NCI-H1105 treated with DMSO at 0.1 percent for 48 hours (cell line): ENCODE results near the gene OGG1.

ENCODE experiments used
- DNase-seq: peaks from one replicate; lab custom pipeline; 2025; lab: John Stamatoyannopoulos, UW

OGG1 gene

DNA sequence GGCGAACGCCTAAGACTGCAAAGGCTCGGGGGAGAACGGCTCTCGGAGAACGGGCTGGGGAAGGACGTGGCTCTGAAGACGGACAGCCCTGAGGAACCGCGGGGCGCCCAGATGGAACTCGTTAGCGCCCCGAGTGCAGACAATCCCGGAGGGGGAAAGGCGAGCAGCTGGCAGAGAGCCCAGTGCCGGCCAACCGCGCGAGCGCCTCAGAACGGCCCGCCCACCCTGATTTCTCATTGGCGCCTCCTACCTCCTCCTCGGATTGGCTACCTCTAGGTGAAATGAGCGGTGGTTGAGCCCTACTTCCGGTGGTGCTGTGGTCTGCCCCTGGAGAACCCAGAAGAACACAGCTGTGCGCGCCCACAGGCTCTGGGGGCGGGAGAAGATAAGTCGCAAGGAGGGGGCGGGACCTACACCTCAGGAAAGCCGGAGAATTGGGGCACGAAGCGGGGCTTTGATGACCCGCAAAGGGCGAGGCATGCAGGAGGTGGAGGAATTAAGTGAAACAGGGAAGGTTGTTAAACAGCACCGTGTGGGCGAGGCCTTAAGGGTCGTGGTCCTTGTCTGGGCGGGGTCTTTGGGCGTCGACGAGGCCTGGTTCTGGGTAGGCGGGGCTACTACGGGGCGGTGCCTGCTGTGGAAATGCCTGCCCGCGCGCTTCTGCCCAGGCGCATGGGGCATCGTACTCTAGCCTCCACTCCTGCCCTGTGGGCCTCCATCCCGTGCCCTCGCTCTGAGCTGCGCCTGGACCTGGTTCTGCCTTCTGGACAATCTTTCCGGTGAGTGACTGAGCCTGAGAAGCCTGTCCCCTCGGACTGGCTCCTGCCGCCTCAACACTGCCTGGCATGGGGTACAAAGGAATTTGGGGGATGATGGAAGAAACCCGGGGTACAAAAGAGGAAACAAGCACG lies at the start of gene OGG1:
Gene OGG1, plus strand, starts transcription at position 308 of the 911 bp plus-strand sequence. Its CDS starts 335 bp downstream, at position 643.
- DNase-seq, result peak; percentile 88

DNA sequence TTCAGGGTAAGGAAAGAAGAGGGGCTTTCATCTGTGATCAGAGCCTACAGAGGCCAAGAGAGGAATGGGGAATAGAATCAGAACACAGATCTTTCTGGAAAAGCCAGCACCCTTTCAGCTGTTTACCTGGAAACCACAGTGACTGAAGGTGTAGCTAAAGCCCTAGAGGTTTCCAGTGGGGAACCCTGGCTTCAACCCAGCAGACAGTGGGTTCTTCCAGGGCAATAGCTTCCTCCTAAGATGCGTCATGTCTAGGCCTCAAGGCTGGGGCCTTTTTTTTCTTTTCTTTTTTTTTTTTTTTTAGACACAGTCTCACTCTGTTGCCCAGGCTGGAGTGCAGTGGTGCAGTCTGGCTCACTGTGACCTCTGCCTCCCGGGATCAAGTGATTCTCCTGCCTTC lies 49.2 kb upstream of the OGG1 start:
- no peak for DNase-seq

DNA sequence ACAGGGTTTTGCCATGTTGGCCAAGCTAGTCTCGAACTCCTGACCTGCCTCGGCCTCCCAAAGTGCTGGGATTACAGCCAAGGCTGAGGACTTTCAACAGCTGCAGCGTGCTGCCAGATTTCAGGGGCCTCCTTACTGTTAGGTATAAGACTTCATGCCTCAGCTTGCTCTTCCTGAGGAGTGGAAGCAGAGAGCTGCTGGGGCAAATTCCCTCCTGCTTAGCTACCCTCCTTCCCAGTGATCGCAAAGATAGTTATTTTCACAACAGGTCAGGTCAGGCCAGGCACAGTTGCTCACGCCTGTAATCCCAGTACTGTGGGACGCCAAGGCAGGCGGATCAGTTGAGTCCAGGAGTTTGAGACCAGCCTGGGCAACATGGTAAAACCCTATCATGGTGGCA lies 48.7 kb upstream of the OGG1 start:
- DNase-seq, result no peak

DNA sequence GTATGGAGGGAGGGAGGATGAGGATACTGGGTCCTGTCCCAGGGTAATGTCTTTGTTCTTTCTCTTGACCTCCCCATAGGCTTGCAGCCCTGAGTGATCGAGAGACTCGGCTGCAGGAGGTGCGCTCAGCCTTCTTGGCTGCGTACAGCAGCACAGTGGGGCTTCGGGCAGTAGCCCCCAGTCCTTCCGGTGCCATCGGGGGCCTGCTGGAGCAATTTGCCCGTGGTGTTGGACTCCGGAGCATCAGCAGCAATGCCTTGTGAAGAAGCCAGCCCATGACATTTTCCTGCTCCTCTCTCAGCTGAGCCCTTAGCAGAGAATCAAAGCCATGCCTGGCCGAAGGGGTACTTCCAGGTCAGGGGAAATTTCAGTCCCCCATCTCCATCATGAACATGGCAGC lies 48.0 kb upstream of the OGG1 start:
- DNase-seq, result no peak

DNA sequence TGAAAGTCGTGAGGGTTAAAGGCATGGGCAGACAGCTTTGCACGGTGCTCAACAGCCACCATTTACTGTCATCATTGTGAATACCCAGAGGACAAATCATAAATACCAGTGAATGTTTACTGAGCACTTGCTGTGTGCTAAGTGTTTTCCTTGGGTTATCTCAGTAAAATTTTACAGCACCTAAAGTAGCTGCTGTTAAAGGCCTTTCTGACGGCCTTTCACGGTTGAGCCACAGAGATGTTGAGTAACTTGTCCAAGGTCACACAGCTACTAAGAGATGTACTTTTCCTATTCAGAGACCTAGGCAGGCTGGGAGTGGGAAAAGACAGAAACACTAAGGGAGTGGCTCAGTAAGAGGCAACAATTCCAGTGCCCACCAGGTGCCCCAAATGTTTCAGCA lies 46.5 kb upstream of the OGG1 start:
- no peak for DNase-seq

DNA sequence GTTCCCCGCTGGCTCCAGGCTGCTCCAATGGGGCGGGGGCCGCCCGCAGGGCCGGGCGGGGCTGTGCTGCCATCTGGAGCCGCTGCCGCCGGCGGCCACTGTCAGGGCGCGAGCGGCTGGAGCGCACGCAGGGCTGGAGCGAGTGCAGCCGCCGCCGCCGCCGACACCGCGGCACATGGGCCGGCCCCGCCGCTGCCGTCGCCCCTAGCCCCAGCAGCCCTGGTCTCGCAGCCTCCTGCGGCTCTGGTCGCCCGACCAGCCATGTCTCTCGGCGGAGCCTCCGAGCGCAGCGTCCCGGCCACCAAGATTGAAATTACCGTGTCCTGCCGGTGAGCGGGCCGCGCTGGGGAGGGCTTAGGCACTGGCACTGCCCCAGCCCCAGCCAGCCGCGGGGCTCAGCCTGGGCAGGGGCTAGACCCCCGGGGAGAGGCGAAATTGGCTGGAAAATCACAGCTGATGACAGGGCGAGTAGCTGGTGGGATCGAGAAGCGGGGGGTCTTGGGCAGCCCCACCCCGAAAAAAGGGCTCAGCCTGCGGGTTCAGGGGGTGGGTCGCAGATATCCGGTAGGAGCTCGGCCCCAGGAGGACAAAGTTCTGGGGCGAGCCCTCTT lies 45.9 kb upstream of the OGG1 start, which contains the start of gene CPNE9:
Gene CPNE9, plus strand, starts transcription at position 98 of the 611 bp plus-strand sequence. Its CDS starts 164 bp downstream, at position 262.
- DNase-seq, result no peak

DNA sequence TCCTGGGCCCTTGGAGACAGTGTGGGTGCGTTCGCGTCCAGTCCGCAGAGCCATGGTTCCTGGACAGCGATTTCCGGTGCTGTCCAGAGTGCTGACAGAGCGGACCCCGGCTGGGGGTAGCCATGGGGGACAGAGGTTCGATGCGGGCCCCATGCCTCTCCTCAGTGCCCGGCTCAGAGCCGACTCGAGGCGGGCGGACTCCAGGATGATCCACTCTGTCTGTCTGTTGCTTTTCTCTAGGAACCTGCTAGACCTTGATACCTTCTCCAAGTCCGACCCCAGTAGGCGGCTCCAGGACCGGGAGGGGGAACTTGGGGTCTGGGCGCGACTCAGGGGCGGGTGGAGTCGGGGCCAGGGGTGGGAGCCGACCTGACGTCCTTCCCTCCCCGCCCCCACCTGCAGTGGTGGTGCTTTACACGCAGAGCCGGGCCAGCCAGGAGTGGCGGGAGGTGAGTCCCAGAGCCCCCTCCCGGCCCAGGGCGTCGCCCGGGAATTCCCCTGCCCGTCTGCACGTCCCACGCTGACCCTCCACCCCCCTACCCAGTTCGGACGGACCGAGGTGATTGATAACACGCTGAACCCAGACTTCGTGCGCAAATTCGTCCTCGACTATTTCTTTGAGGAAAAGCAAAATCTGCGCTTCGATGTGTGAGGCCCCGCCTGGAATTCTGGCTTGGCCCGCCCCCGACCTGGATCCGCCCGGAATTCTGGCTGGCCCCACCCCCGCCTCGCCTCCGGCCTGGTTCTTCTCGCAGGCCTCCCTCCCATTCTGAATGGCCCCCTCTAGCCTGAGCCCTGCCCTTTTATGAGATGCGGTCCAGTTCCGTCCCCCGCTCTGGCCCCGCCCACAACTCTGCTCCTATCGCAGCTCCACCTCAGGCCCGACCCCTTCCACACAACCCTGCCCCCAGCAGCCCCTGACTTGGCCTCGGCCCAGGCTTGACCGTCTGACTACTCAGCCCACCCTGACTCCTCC lies 45.1 kb upstream of the OGG1 start:
- peak; percentile 2 for DNase-seq

DNA sequence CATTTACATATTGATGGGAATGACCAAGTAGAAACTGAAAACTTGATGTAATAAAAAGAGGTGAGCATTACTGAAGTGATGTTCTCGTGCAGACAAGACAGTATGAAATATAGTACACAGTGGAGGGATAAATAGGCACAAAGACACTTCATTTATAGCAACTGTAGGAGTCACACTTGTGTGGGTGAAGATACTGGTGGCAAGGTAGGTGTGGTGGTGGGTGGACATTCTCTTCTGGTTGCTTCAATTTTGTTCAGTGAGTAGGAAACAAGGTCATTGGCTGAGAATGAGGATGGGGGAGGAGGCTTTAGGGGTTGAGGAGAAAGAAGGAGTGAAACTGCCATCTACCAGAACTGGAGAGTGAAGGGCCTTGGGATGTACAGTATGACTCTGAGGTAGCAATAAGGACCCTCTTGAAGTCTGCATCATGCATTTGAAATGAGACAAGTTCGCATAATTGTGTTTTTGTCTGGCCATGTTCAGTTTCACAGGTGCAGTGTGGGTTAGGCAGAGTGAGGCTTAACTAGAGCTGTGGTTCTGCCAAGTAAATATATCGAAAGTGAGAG lies 39.5 kb upstream of the OGG1 start:
- DNase-seq, result no peak

DNA sequence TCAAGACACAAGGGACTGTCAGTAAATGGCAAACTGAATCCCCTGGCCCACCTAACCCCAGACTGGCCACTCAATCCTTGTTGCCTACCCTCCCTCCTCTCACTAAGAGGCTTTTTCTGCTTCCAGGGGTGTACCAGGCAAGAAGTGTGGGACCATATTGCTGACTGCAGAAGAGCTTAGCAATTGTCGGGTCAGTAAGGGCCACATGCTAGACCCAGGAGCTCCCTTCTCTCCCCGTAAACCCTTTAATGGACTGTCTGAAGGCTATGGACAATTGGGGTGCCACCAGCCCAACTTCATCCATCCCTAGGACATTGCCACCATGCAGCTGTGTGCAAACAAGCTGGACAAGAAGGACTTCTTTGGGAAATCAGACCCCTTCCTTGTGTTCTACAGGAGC lies 37.3 kb upstream of the OGG1 start:
- DNase-seq, result no peak

DNA sequence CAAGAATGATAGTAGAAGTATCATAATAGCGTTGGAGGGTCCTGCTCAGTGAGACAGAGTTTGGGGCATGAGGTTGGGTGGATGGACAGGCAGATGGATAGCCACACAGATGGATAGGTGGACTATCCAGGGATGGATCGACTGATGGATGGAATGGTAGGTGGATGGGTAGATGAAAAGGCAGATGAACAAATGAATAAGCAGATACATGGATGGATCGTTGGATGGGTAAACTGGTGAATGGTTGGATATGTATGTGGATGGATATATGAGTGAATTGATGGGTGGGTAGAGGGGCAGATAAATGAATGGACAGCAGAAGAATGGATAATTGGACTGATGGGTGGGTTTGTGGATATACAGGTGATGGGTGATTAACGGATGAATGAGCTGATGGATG lies 36.6 kb upstream of the OGG1 start:
- no peak for DNase-seq

DNA sequence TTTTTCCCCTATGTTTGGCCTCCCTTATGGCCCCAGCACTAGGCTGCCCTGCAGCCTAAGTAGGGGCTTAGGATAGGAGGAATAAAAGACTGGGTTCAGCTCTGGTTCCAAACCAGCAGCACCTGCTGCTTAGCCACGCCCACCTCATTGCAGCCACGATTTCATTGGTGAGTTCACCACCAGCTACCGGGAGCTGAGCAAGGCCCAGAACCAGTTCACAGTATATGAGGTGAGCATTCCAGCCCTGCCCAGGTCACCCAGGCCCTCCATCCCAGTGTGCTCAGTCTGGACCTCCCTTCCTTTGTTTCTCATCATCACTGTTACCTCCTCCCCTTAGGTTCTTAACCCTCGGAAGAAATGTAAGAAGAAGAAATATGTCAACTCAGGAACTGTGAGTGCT lies 34.6 kb upstream of the OGG1 start:
- no peak for DNase-seq

DNA sequence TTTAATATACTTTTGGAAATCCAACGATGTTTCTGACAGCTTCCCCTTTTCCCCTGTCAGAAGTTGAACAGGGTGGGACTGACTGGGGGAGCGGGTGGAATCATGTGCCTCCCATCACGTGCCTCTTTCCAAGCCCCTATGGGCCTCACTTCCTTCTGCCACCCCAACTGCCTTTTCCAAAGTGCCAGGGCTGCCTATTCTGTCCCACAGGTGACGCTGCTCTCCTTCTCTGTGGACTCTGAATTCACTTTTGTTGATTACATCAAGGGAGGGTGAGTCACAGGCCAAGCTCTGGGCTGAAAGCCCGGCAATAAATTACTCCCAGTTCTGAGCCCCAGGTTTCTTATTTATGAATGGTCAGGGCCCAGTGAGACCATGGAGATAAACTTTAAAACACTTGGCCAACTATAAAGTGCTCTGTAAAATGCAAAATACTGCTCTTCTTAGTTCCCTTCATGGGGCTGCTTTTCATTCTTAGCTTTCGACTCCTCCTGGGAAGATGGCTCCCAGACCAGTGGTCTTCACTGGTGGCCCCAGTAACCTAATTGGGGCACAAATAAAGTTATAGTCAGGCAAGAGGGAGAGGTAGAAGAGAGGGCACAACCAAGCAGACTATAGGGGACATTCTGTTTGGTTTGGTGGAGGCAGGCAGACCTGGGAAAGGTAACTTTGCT lies 33.9 kb upstream of the OGG1 start:
- DNase-seq, result no peak

DNA sequence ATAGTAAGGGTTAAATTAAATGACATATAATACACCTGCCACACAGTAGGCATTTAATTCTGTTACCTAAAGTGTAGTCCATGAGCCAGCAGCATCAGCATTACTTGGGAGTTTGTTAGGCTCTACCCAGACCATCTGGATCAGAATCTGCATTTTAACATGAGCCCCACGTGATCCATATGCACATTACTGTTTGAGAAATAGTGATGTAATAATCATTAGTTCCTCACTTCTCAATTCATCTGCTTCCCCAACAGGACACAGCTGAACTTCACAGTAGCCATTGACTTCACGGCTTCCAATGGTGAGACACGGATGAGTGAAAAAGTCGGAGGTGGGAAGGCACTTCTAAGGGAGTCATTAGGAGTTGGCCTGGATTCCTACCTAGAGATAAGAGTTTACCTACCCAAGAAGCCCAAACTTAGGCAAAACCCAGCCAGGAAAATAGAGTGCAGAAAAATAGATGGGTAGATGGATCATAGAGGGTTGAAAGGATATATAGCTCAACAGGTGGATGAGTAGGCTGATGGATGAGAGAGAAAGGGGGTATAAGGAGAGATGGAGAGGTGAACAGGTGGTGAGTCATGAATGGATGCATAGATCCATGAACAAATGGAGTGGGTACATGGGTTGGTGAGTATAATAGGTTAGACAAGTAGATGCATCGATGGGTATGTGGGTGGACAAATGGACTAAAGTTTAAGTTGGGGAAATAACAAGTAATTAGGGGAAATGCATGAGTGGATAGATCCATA lies 32.8 kb upstream of the OGG1 start:
- DNase-seq, result no peak

DNA sequence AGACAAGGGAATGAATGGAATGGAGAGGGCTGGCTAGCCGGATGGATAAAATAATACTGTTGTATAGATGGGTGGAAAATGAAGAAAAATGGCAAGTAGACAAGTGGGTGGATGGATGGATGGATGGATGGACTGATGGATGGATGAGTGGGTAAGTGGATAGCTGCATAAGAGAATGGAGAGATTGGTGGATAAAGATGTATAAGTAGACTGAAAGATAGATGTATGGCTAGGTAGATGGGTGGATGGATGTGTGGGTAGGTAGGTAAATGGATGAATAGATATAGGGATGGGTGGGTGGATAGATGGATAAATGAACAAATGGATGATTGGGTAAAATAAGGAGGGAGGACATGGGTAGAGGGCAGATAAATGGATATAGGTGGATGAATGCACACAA lies 32.2 kb upstream of the OGG1 start:
- DNase-seq, result no peak

DNA sequence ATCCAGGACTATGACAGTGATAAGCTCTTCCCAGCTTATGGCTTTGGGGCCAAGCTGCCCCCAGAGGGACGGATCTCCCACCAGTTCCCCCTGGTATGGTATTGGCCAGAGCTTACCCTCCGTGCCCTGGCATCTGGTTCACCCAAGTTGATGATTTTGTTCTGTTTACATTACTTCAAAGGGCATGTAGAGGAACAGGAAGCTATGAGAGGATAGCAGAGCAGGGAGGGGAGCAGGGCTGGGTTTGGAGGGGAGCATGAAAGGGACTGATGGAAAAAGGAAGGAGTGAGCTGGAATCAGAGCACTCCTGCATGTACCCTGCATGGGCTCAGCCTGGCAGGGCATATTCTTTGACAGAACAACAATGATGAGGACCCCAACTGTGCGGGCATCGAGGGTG lies 31.6 kb upstream of the OGG1 start:
- DNase-seq, result no peak

DNA sequence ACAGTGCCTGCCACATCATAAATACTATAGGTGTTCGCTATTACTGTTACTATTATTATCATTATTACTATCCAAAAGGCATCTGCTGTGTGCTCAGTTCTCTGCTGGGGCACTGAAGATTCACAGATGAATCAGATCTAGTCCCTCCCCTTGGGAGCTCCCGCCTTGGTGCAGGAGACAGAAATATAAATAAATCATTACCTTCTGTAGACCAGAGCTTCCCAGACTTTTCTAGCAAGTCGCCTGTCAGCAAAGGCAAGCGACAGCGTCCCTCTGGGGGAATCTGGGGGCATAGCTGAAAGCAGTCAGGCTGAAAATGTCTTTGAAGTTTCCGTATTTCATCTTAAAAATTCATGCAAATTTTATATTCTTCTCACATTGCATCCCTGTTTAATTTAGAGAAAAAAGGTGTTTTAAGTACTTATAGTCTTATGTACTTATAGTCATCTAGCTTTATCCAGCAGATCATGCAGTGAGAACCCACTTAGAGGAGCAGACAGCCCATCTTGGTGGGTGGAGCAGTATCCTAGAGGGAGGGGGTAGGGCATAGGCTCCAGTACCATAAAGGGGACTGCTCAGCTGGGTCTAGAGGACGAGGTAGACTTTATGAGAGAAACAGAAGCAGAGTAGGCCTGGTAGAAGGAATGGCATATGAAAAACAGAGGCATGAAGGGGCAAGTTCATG lies 28.6 kb upstream of the OGG1 start:
- no peak for DNase-seq

DNA sequence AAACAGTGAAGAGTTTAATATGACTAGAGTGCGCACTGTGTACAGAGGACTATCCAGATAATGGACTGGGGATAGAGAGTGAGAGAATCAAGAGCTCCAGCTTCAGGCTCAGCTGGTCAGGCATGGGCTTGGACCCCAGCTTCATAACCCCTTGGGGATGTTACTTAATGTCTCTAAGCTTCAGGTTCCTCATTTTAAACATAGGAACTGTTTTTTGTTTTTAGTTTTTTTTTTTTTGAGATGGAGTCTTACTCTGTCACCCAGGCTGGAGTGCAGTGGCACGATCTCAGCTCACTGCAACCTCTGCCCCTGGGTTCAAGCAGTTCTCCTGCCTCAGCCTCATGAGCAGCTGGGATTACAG lies 28.1 kb upstream of the OGG1 start:
- no peak for DNase-seq

DNA sequence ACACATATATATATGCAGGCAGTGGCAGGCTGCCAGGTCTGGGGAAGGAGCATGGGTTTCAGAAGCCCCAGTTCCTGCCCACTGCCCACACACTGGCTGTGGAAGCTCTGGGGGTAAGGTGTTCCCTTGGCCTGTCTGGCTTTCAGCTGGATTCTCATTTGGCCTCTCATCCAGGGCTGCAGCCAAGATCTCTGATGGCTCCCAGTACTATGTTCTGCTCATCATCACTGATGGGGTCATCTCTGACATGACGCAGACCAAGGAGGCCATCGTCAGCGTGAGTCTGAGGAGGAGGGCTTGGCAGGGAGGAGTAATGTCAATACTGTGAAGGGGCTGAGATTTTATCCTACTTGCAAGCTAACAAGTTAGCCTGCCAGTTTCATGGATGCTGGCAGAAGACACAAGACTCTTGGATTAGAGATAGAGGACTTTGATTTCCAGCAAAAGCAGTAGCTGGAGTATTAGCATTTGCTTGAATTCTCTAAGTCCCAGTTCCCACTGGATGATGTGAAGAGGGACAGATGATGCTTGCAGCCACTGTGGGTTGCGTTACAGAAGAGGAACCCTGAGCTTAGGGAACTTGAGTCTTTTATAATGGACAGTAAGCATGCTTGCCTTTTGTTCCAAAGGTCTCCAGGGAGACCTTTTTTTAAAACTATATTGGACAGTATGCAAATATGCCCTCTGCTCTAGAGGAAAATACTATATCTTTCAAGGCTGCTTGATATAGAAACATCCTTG lies 23.8 kb upstream of the OGG1 start:
- no peak for DNase-seq

DNA sequence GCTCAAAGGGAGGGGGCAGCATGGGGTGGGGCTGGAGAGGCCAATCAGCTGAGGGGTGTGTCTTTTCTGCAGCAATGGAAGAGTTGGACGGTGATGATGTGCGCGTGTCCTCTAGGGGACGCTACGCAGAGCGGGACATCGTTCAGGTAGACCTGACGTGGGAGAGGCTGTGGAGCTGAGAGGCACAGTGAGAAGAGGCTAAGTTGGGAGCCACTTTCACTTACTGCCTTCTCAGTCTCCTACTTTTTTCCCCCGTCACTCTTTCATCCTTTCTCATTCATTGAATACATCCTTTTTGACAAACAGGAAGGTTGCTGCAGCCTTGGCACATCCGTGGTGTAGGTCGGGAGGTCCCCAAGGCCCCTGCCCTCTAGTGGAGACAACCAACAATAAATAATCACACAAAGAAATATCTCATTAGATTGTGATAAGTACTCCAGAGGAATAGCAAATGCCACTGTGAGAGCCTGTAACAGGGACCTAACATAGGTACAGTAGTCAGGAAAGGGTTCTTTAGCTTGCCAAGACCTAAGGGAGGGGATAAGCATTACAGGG lies 22.6 kb upstream of the OGG1 start:
- DNase-seq, result no peak
